Activated CD4-positive, alpha-beta T cell treated with anti-CD3 and anti-CD28 coated beads for 4 hours (primary cell): ENCODE results near the gene GBP2.
"Not testable (repeated sequence)": the region's sequence is repeated elsewhere in the genome, so short reads cannot be mapped to it uniquely, and the experiment has no call there.

ENCODE experiments used
- DNase-seq, 2 donors: peaks; one replicate each; pipeline ENCODE4 v3.0.0-alpha.2; 2020

GBP2 gene, protein sequence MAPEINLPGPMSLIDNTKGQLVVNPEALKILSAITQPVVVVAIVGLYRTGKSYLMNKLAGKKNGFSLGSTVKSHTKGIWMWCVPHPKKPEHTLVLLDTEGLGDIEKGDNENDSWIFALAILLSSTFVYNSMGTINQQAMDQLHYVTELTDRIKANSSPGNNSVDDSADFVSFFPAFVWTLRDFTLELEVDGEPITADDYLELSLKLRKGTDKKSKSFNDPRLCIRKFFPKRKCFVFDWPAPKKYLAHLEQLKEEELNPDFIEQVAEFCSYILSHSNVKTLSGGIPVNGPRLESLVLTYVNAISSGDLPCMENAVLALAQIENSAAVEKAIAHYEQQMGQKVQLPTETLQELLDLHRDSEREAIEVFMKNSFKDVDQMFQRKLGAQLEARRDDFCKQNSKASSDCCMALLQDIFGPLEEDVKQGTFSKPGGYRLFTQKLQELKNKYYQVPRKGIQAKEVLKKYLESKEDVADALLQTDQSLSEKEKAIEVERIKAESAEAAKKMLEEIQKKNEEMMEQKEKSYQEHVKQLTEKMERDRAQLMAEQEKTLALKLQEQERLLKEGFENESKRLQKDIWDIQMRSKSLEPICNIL

DNA sequence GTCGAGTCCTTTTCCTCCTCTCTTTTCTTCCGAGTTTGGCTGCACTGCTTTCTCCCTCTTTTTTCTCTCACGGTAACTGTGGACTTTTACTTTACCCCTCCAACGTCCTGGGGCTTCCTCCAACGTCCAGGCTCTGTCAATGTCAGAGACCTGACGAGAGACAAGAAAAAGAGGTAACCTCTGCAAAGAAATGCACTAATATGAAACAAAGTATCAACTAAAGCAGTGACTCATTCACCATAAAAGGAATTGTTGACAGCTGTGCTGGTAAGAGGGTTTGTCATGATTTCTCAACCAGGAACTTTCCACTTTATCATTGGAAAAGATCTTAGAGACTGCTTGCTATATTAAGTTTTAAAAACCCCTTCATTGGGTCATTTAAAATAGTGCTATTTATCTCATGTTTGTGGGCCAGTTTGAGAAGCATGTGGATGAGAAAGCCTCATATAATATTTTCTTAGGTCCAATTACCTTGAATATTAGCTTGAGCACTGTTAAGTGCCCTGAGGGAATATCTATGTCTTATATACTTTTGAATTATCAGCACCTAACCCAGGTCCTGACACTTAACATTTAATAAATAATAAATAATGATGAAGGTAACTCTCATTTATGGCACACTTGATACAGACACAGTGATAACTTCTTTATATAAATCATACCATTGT is at the start of gene GBP2:
Gene GBP2 (minus strand): TSS at position 202 of the 668 bp plus-strand sequence. CDS start 4,148 bp downstream, outside the sequence.
- peak; percentile 44 to 46 for DNase-seq

DNA sequence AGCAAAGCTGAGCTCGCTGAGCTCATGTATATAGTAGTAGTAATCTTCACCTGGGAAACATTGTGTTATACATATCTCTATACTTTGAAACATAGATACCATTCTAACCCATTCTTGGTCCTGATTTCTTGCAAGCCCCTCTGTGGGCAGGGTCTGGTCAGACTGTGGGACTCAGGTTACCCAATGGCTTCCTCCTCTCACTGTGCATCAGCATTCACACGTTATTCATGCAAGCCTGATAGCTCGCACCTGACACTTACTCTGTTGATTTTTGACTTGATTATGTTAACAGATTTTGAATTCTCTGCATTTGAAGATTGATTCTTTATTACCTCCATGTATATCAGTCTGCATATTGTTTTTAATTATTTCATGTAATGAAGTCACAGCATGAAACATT is 48.6 kb upstream of the GBP2 start:
- DNase-seq: no peak

DNA sequence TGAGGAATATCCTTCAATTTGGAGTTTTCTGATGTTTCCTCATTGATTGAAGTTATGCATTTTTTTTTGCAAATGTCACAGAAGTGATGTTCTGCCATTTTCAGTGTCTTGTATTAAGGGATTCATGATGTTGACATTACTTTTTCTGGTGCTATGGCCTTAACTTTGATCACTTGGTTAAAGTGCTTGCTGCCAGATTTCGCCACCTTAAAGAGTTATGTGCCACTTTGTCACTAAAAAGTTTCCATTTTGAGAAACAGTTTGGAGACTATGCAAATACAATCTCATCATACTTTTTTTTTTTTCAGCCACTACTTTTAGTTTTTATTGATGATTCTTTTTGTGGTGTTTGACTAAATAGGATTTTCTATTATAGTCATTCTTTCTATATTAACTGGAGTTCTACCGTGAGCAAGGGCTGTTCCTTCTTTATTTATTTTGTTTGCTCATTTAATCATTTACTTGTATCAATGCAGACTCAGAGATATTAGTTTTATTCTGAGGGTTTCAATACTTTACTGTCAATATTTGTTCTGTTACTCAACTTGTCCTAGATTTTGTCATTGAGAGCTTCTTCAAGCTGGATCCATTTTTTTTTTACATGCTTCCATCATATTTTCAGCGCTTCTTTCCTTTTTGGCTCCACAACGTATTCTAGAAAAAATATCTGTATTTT is 46.7 kb upstream of the GBP2 start:
- no peak for DNase-seq

DNA sequence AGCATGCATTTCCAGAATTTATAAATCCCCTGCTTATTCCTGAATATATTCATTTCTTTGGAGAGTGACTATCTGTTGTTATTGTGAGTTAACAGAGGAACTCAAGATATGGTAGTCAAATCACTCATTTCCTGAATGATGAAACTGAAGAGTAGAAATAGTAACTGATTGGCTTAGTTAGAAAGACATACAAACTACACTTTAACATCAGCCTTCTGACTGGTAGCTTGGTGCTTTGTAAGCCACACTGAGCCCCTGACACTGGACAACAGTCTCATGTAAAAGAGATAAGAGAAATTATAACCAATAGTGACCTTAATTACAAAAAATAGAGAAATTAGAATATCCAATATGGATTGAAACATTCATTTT is 45.1 kb upstream of the GBP2 start:
- no peak for DNase-seq

DNA sequence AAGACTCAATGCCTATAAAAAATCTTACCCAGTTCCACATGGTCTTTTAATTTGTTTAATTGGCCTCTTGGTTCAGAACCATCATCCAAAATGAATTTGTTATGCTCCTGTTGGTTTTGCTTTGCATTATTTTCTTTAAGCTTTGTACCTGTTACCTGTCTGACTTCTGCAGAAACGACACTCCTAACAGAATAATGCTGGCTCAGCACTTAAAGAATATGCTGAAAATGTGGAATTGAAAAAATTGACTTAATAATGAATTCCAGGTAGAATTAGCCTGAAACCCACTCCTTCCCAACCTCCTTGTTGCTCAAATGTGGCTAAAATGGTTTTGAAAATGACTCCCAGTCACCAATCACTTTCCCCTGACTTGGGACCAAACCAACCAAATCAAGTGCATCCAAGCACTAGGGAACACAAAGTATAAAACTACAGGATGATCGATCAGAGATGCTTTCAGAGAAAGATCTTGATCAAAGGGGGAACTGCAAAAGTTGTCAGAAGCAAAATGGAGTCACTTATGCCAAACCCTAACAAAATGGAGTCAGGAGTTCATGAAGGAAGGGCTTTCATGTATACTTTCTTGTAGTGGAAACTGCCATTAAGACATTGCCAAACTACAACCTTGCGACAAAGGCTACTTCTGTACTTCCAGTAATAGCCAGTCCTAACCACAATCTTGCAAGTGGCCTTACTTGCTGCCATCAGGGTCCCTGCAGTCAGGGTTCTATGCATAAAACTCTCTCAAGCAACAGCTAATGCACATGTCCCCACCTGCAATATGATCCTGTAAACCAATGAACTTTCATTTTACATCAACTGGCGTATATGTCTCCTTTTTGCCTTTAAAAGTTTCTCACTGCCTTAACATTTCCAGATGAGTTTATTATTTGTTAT is 44.5 kb upstream of the GBP2 start:
- no peak for DNase-seq

DNA sequence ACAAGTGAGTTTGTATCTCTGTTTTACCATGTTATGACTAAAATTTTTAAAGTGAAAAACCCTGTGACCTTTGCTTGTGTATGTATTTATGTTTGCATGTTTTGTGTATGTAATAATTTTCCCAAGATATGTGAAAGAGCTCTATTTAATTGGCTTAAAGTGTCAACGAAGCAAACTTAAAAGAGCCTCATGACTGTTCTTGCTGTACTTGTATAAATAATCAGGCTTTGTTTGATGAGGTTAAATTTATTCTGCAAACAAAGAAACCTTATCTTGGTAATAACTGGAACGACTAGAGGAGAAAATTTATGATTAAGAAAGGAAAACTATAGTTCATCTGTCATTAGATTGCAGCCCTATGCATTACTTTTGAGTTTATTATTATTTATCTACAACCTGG is 43.3 kb upstream of the GBP2 start:
- DNase-seq: no peak

DNA sequence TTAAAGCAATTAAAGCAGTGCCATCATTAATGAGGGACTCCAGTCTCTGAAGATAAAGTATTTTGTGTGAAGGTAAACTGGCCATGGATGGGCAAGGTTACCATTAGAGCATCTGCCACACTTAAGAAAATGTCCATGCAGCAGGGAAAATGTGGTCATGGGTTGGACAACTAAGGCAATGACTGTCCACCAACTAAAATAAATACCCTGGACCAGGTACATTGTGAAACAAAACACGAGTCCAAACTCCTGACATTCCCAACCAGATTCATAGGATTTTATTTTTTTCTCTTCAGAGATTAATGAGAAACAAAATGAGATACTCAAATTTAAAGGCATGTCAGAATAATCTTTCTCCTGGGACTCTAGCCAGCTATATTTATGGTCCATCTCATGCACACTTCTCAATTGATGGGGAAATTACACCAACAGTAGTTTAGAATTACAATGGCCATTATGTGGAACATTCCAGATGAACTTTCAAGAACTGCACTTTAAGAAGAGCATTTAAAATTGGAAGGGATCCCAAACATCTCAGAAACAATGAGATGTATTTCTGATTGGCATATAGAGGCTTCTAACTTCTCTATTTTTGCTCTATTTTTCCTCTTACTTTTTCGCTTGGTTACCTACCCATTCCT is 41.8 kb upstream of the GBP2 start:
- no peak for DNase-seq

DNA sequence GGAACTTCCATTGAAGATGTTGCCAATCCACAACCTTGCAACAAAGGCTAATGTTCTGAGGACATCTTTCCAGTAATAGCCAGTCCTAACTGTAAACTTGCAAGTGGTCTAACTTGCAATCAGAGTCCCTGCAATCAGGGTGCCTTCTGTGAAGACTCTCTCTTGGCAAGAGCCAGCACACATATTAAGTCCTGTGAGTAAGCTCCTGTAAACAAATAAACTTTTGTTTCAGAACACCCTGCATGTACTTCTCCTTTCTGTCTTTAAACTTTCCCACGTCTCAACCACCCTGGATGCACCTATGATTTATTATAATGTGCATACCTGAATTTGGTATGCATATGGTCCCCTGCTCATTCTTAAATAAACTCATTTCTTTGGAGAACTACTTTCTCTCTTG is 40.8 kb upstream of the GBP2 start:
- DNase-seq: no peak

DNA sequence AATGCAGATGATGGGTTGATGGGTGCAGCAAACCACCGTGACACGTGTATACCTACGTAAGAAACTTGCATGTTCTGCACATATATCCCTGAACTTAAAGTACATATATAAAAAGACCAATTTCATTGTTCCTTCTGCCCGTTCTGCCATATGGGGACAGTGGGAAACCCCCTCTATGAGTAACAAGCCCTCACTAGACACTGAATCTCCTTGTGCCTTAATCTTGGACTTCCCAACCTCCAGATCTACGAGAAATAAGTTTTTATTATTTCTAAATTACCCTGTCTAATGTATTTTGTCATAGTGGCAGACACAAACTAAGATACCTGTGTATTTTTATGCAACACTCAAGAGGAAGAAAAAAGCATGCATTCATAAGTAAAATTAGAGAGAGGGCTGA is 39.9 kb upstream of the GBP2 start:
- DNase-seq: no peak

DNA sequence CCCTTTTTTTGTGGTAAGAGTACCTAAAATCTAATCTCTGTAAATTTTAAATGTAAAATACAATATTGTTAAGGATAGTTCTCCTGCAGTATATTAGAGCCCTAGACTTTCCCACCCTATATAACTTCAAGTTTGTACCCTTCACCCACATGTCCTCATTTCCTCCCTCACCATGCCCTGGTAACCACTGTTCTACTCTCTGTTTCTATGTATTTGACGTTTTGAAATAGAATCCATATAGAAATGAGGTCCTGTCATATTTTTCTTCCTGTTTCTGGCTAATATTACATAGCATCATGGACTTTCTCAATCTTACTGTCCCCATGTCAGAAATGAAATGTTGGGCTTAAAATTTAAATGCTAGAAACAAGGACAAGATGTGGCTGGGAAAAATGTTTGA is 25.1 kb upstream of the GBP2 start:
- no peak for DNase-seq

DNA sequence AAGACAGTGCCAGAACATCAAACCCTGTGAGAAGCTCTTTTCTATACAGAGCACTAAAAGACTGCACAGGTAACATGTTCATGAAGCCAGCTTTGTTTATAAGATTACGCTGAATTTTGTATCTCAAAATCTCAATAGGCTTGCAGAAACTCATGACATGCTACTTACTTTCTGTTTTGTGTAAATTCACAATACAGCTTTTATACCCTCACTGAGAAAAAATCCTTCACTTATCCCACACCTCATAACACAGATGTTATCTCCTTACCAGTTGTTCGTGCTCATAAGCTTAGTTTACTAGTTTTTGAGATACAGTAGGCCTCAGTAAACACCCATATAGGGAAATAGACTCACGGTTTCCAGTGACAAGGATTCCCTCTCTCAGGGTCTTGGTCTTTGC is 24.1 kb upstream of the GBP2 start:
- no peak for DNase-seq

DNA sequence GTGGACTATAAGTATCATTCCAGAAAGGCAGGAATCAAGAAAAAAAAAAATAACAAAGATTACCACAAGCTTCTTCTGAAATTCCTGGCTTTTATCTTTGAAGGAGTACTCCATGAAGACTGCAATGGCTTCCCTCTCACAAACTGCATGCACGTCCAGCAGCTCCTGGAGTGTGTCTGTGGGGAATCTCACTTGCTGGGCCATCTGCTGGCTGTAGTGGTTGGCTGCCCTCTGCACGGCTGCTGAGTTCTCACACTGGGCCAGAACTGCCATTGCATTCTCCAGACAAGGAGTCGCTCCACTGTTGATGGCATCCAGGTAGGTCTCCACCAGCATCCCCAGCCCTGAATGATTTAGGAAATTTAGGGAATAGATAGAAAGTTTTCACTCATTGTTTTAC is 23.3 kb upstream of the GBP2 start:
- no peak for DNase-seq

DNA sequence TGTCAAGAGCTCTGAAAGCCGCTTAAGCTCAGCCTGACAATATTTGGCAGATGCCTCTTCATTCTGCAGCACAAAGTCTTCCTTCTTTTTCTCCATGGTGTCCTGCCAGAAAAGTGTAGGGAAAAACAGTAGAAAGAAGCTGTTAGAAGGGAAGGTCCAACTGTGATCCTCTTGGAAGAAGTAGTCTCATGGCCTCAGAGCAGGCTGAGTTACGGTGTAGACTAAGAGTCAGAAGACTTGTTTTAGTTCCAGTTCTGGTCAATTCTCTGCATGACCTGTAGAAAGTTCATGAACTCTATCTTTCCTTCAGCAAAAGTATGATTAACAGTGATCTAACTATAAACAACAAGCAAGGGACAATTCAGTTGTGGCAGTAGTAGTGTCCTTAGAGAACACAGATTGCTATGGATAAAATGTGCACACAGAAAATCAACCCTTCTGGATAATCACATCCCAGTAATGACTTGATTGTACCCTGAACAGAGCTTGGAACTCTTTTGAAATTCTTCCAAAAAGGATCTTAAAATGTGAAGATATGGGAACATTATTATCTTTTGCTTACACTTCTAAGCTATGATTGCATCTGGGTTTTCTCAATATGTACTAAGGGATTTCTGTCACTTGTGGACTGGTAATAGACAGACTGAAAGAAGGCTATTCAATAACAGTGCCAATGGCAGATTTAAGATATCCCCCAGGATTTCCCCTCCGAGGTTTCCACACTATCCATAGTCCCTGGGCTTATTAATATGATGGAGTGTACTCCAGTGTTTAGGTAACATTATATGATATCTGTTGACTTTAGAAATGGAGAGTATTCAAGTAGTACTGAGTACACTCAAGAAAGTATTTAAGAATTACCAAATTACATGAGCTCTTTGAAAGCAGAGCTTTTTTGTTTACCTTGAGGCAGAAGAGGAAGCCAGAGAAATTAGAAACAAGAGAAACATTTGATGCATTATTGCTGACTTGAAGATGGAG is 22.1 kb upstream of the GBP2 start:
- DNase-seq: no peak

DNA sequence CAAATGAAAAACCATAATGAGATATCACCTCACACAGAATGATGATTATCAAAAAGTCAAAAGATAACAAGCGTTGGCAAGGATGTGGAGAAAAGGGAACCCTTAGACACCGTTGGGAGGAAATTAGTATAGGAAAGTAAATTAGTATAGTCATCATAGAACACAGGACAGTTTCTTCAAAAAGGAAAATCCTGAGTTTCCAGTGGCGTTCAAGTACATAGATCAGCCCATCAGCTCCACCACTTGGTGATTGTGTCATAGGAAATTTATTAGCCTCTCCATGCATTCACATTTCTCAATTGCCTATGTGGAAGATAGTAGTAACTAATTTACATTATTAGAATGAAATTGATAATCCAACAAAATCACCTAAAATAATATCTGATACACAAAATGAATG is 20.8 kb upstream of the GBP2 start:
- DNase-seq: no peak

DNA sequence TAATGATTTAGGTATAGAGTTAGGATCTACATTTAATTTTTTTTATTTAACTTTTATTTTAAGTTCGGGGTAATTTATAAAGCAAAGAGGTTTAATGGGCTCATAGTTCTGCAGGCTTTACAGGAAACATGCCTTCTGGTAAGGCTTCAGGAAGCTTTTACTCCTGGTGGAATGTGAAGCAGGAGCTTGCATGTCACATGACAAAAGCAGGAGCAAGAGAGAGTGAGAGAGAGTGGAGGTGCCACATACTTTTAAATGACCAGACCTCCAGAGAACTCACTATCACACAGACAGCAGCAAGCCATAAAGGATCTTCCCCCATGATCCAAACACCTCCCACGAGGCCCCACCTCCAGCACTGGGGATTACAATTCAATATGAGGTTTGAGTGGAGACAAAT is 17.6 kb upstream of the GBP2 start:
- no peak for DNase-seq

DNA sequence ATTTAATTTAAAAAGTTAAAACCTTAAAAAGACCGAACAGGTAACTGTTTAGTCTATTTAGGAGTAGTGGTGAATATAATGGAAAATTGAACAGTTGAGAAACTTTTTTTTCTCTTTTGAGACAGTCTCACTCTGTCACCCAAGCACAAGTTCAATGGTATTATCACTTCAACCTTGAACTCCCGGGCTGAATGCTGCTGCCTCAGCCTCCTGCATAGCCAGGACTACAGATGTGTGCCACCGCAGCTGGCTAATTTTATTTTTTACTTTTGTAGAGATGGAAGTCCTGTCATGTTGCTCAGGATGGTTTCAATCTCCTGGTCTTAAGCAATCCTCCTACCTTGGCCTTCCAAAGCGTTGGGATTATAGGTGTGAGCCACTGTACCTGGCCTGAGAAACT is 16.2 kb upstream of the GBP2 start:
- no peak for DNase-seq

DNA sequence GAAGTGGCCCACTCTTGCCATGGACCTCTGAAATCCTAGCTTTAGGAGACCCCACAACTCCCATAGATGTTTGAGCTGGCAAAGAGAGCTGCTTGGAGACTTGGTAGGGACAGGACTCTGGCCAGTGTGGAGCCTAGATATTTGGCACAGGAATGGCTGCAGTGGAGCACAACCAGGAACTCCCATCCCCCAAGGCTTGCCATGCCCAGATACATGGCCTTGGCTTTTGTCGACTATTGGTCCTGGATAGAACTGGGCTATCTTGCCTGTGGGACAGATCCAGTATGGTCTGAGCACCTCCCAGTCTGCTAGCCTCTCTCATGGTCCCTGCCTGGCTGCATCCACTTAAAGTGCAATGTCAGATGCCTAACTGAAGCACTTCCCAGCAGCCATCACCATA is 7.8 kb upstream of the GBP2 start:
- DNase-seq: no peak

DNA sequence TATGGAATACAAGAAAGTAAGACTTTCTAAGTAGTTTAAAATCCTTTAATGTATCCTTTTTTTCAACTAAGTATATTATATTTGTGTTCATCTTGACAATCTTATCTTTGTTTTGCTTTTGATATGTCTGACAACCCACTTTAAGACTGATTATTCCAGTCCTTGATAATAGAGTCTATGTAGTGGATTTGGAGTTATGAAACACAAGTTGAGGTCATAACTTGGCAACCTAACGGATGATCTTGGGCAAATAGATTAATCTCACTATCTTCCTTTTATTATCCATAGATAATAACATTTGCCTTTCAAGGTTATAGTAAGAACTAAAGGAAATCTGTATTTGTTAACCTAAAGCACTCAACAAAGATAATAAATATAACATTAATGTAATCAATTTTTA is 4.8 kb upstream of the GBP2 start:
- no peak for DNase-seq

DNA sequence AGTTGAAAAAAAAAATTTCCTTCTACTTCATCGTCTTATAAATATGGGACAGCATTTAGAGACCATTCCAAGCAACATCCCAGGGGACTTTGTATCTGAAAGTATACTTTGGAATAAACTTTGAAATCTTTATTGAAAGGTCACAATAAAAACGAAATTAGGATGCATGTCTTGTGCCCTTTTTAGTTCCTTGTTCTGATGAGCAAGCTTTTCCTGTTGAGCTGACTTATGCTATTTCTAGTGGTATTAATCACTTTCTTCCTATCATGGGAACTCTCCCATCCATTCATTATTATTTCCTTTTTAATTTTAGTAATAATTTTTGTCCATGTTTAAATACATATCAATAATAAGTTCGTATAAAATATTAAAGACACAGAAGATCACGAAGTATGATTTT is 4.0 kb upstream of the GBP2 start:
- no peak for DNase-seq

DNA sequence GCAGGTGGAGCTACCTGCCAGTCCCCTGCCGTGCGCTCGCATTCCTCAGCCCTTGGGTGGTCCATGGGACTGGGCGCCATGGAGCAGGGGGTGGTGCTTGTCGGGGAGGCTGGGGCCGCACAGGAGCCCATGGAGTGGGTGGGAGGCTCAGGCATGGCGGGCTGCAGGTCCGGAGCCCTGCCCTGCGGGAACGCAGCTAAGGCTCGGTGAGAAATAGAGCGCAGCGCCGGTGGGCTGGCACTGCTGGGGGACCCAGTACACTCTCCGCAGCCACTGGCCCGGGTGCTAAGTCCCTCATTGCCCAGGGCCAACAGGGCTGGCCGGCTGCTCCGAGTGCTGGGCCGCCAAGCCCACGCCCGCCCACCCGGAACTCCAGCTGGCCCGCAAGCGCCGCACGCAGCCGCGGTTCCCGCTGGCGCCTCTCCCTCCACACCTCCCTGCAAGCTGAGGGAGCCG is 2.1 kb upstream of the GBP2 start:
- DNase-seq: not testable (repeated sequence)
